Stimulated activated CD4-positive, alpha-beta T cell treated with anti-CD3 and anti-CD28 coated beads, Interleukin-1b, Interleukin-23, amount 100 ng/mL, for 1 hour (primary cell): Measurements from ENCODE around the gene COG8.

Source experiments
- DNase-seq, 2 donors: peaks; one replicate each; pipeline ENCODE4 v3.0.0-alpha.2; 2020; ENCODE audit warnings: low read depth in 2 of 2

COG8 gene

DNA sequence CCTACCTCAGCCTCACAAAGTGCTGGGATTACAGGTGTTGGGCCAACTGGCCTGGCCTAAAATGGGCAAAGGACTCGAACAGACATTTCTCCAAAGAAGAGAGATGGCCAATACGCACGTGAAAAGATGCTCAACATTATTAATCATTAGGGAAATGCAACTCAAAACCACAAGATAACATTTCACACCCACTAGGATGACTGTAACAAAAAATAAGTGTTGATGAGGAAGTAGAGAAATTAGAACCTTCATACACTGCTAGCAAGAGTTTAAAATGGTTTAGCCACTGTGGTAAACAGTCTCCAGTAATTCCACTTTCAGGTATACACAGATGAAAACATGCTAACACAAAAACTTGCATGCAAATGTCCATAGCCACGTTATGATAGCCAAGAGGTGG lies 6.6 kb upstream of the COG8 start:
- no peak for DNase-seq

DNA sequence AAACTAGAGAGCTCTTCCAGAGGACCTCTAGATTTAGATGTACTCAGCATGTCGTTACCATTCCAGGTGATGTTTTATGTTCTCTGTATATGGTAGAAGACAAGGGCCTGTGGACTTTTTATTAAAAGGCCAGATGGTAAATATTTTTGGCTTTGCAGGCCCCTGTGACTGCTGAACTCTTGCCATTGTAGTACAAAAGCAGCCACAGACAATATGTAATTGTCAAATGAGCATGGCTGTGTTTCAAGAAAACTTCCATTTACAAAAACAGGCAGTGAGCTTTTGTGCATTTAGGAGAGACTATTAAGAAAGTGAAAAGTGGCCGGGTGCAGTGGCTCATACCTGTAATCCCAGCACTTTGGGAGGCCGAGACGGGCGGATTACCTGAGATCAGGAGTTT lies 4.8 kb upstream of the COG8 start:
- DNase-seq: no peak

DNA sequence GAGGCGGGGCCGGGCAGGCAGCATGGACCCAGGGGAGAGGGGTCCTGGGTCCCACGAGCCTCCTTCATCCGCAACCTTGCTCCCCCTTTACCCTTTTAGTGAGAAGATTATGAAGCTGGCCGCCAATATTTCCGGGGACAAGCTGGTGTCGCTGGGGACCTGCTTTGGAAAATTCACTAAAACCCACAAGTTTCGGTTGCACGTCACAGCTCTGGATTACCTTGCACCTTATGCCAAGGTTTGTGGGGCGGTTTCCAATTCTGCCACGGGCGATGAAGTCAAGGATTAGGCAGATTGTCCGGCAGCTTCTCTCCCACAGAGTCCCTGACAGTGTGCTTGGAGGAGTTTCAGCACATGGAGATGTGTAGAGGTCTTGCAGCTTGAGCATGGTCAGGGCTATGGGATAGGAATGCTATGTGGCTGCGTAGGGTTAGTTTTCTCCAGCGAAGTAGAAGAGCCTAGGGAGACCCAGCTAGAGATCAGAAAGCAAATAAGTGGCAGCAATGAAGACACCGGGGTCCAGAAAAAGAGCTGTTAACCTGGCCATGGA lies 806 bp upstream of the COG8 start:
- no peak for DNase-seq

DNA sequence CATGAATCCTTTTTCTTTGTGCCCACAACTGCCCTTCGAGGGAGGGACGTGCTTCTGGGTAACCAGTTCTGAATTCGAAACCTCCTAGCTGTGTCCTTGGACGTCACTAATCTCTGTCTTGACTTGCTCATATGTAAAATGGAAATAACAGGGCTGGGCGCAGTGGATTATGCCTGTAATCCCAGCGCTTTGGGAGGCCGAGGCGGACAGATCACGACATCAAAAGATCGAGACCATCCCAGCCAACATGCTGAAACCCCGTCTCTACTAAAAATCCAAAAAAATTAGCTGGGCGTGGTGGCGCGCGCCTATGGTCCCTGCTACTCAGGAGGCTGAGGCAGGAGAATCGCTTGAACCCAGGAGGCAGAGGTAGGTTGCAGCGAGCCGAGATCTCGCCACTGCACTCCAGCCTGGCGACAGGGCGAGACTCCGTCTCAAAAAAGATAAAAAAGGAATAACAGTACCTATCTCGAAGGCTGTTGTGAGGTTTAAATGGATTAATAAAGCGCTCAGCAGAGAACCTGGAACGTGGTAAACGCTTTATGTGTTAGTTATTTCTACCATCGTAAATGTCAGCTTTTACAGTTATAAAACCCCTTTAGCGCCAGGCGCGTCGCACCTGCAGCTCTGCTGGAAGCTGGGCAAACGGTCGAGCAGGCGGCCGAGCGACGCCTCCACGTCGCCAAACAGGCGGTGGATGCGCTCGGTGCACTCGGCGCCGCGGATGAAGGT lies 641 bp downstream of the COG8 start:
- DNase-seq: no peak

DNA sequence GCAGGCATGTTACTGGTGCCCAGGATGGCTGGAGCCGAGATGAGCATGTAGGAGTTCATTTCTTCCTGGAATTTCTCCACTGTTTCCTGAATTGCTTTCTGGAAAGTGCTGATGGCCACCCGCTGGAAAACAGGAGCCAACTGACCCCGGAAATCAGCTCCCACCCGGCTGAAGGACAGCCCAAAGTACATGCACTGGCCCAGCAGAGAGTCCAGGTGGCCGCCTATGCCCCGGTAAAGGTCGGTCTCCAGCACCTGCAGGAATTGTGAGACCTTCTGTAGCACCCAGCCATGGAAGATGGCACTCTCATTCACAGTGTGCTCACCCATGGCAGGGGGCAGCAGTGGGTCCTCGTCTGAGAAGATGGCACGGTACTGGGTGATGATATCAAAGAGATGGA lies 4.7 kb downstream of the COG8 start:
- DNase-seq: no peak

DNA sequence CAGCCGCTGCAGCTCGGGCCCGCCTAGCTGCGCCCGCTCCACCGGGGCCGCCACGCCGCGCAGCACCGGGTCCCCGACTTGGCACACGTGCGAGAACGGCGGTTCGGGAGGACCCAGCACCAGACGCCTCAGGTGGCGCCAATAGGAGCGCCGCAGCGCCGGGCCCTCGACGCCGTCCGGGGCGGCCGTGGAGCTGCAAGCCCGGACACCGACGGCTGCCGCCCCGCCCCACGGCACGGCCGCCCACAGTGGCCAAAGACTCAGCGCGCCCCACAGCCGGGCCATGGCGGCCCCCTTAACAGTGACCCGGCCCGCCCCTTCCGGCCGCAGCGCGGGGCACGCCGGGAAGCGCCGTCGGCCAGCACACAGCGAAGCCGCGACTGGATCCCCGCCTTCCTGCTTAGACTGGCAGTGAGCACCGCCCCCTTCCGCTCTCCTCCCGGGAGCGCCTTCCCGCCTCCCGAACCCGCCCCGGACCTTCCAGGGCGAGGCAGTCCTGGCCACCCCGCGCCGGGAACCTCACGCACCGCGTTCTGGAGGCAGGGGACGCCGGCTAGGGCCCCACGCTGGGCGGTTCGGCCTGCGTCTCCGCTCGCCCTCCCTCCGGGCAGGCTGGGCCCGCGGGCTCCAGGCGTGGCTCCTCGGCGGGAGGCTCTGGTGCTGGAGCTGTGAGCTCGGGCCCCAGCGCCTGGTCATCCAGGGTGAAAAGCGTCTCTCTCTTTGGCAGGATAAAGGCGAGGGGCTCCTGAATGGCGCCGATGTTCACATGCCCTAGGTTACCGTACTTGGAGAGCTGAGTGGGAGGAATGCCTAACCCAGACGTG lies 8.9 kb downstream of the COG8 start, which contains the start of gene PDF:
Gene PDF, minus strand, starts transcription at position 303 of the 824 bp plus-strand sequence. Its CDS starts 18 bp downstream, at position 285.
- peak; percentile 58 to 67 for DNase-seq

DNA sequence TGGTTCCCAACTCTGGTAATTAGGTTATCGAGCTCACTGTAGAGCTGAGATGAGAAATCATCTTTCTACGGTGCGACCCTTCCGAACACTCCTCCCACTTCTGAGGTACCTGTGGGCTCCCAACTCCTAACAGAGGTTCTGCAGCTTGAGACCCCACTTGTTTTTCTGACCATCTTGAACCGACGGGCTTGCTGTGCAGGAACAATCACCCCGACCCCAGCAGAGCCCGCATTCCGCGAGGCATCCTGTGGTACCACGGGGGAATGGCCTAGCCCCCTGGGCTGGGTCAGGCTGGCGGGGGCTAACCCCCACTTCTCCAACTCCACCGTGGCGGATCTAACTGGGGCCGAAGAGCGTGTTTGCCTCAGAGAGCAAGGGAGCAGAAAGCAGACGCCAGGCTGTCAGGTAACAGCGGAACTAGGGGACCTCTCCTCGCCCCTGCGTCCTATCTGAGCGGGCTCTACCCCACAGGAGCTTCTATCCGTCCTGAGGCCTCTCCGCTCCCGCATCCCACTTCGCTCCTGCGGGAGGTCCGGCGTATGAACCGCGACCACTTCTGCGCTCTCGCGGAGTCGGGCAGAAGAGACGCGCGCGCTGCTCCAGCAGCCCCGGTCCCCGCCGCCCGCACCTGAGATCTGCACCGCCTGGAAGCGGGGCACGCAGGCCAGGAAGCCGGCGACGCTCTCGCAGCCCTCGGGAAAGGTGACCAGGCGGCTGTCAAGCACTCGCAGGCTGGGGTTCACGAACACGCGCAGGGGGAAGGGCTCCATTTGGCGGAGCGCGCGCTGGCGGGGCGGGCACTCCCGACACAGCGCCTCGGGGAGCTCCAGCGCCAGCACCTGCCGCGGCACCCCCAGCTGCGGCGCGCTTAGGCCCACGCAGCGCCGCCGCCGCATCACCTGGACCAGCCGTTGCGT lies 9.7 kb downstream of the COG8 start:
- DNase-seq: no peak

DNA sequence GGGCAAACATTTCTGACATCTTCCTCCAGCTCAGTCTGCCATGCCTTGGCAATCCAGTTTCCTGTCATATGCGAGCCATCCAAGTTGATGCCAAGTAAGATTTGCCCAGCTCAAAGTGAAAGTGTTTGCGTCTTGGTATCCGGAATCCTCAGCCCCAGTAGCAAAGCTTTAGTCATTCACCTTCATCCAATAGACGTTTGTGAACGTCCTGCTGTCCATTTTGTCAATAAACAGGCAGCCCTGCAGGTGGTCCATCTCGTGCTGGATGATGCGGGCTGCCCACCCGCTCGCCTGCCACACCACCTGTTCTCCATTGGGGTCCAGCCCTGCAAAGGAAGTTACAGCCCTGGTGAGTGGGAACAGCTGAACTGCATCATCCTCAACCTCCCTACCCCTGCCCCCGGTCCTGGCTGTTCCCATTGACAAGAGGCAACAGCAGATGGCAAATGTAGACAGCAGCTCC lies 10.5 kb downstream of the COG8 start:
- no peak for DNase-seq

DNA sequence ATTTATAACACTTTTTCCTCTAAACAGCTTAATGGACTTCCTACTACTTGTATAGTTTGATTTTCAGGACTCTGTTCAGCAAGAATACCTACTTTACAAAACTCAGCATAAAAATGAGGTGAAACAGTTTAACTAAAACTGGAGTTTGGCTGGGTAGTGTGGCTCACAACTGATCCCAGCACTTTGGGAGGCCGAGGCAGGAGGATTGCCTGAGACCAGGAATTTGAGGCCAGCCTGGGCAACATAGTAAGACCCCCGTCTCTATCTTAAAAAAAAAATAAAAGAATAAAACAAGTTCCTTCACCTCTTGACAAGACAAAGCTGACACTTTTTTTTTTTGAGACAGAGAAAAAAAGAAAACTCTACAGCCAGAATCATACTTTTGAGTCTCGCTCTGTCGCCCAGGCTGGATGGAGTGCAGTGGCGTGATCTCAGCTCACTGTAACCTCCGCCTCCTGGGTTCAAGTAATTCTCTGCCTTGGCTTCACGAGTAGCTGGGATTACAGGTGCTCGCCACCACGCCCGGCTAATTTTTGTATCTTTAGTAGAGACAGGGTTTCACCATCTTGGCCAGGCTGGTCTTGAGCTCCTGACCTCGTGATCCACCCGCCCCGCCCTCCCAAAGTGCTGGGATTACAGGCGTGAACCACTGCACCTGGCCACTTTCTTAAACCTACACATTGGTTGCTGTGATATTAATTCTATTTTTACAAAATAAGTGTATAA lies 11.6 kb downstream of the COG8 start:
- no peak for DNase-seq

DNA sequence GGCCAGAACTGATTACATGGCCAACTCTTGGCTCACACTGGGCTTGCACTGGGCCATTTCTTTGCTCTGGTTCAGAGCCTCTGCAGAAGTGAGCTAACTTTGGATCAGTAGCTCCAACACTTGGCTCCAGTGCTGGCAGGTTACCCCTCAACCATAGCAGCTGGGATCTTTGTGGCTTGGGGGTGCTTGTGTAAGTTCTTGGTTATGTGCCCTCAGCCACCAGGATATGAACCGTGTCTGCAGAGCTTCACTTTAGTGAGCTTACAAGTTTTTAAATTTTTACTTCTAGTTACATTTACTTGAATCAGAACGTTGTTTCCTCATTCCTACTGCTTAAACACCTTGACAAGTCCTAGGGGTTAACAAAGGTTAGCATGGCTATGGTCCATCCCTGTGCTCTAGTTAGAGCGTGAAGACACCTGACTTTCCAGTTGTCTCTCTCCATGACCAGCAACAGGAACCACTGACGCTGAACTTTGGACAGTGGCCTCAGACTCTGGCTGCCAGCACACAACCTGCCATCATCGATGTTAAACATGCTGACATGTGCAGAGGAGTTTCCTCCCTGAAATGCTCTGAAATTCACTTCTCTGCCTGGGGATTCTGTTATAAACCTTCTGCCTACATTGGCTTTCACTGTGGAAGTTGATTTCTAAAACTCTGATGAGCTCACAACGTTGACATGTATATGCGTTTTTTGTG lies 13.0 kb downstream of the COG8 start:
- DNase-seq: no peak

DNA sequence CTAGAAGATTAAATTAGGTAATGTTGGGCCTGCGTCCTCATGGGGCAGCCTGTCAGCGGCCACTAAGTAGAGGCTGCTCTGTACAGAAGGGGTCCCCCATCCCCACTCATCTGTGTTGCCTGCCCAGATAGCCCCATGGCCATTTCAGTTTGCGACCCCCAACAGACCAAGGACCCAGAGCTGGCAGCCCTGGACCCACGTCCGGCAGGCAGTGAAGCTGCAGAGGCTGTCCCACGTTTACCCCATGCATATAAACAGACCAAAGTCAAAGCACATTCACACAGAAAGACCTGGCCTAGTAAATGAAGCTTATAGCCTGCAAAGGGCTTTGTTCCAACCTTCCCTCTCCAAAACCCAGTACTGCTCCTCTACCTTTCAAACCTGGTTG lies 13.6 kb downstream of the COG8 start:
- no peak for DNase-seq

DNA sequence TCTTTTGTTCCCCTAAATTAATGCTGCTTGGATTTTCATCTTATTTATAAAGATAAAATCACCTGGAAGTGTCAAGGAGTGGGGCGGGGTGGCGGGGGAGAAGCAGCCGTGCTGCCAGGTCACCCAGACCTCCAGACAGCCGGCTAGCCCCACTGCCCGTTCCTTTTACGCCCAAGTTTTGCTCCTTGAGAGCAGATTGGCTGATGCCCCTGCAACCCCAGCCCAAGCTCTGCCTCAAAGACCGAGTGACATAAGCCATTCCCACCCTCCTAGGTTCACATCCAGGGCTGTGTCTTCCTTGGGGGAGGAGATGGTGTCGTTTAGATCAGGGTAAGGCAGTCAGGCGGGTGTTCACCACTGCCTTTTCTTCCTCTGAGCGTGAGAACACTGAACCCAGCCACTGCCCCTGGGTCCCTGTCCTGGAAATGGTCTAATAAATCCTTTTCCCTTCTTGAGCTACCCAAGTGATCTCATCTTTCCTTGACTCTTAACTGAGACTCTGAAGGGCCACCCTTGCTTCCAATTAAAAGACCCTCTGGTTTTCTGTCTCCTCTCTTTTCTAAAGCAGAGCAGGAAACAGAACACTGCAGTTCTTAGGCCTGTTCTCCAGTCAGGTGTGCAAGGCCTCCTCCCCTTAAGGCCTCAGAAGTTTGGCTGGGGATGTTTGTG lies 14.6 kb downstream of the COG8 start:
- no peak for DNase-seq

DNA sequence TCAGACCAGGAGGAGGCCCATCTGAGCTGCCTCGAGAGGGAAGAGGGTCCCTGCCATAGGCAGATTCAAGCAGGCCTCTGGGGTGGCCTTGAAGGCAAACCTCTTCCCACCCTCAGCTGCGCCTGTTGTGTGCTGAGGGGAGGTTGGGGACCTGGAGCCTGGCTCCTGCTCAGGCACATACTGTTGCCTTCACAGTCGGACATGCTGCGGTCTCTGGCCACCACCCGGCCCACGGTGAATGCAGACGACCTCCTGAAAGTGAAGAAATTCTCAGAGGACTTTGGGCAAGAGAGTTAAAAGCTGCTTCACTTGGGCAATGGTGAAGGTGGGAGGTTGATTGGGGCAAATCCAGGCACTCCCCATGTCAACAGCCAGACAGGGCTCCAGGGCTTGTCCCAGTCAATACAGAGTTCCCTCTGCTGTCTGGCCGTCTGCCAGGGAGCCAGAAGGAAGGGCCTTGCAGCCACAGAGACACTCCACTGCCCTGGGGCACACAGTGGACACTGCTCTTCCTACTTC lies 15.3 kb downstream of the COG8 start:
- DNase-seq: no peak

DNA sequence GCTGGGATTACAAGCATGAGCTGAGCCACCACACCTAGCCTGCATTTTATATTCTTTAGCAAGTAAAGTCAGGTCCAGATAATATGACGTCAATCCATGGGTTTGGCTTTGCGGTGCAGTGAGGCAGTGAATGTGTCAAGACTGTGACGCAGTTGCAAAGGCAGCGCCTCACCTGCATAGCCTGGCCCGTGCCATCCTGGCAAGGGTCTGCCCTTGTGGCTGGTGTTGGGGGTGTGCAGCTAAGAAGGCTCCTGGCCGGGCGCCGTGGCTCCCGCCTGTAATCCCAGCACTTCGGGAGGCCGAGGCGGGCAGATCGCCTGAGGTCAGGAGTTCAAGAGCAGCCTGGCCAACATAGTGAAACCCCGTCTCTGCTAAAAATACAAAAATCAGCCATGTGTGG lies 15.9 kb downstream of the COG8 start:
- no peak for DNase-seq

DNA sequence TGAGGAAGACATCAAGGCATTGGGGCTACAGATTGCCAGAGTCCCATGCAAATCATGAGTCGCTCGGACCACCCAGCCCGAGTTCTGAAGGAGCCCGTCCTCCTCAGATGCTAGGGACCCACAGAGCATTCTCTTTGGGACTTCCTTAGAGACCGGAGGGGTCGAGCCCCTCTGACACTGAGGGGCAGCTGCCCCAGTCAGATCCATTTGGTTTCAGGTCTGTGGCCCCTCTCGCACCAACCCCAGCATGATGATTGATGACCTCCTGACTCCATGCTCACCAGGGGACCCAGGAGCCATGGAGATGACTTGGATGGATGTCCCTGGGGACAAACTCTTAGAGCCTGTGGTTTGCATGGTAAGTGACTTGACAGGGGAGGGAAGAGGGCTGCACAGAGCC lies 17.0 kb downstream of the COG8 start:
- DNase-seq: no peak

DNA sequence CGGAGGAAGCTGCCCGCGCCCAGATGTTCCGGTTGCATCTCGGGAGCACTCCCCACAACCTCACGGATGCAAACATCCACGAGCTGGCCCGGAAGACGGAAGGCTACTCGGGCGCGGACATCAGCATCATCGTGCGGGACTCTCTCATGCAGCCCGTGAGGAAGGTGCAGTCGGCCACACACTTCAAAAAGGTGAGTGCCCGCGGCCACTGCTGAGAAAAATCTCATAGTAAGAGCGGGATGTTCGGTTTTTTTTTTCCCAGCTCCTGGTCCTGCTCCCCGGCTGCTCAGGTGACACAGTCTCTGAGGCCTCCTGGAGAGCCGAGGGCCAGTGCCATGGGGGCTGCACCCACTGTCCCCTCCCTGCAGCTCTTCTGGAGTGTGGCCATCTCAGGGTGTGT lies 18.3 kb downstream of the COG8 start:
- DNase-seq: no peak

DNA sequence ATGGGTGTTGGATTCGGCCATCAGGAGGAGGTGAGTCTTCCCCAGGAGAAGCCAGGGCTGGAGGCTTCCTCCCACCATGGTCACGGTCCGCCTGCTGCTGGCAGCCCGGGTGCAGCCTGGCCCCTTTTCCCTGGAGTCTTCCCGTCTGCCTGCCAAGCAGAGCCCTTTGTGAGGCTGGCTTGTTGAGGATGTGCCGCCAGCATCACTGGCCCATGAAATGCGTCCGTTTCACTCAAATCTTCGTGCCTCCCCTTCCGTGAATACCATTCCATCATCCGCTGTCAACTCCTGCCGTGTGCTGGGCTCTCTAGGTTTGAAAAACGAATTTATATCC lies 18.7 kb downstream of the COG8 start:
- DNase-seq: no peak

DNA sequence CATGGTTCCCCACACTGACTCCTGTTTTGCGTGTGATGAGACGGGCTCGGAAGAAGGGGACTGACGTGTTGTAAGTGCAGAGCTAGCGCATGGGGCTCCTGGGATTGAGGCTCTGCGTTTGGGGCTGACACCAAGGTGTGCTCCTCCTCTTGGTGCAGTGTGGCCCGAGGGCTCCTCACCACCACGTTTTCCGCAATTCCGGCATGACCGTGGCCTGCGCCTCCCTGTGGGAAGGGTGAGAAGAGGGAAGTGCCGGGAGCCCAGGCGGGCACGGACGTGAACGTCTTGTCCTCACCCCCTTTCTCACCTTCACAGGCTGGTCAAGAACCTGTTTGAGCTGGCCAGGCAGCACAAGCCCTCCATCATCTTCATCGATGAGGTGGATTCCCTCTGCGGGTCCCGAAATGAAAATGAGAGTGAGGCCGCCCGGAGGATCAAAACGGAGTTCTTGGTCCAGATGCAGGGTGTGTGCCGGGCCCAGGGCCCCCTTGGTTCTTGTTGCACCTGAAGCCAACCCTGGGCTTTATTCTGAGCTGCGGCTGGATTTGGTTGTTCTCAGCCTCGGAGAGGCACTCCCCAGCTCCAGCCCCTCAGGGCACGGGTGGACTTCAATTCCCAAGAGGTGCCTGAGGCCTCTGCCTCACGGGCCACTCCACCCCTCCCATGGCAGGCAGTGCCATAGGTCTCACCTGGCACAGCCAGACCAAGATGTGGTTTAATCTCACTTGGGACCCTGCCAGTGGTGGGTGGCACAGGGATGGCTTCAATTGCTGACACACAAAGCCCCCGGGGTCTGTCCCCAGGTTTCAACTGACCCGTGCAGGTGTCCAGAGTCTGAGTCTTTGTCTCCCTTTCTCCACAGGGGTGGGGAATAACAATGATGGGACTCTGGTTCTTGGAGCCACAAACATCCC lies 19.3 kb downstream of the COG8 start:
- no peak for DNase-seq

DNA sequence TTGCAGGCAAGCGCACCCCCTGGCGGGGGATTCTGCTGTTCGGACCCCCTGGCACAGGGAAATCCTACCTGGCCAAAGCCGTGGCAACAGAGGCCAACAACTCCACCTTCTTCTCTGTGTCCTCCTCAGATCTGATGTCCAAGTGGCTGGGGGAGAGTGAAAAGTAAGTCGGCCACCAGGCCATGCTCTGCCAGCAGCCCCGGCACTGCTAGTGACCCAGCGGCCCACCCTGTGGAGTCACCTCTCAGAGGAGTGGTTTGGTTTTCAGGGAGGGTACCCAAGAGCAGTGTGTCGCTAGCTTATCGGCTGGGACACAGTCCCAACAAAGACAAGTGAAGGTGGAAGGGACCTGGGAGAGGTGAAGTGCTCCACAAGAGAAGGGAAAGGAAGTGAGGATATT lies 20.0 kb downstream of the COG8 start:
- DNase-seq: no peak
